Measurements from ENCODE around the gene DHRS7C.
A peak's percentile ranks its signal among the peaks of the same experiment; 100 is the strongest.

DHRS7C gene

GRCh38 chr17:9790889-9791876, at the start of gene DHRS7C:
Gene DHRS7C (minus strand): TSS chr17:9791592. CDS start chr17:9791284, 308 bp downstream.
- DNase-seq (ENCODE audit: low spot score), result no peak

DNA sequence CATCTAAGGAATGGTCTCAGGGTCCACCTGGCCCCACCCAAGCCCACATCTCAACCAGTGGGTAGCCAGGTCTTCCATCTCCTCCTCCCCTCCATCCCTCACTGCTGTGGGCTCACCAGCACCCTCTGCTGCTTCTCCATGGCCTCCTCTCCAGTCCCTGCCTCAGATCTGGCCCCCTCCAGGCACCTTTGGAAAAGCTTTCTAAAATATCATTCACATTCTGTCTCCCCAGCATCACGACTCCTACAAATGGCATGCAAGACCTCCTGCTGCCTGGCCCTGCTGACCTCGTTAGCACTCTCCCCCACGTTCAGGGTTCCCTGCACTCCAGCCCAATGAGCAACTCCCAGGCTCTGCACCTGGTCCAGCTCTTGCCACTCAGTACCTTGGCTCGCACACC, 48.0 kb upstream of the DHRS7C start:
- no peak for DNase-seq (ENCODE audit: low spot score)

GRCh38 chr17:9837551-9838471, 46.4 kb upstream of the DHRS7C start:
- DNase-seq (ENCODE audit: low spot score), result no peak

GRCh38 chr17:9833922-9834321, 42.5 kb upstream of the DHRS7C start:
- no peak for DNase-seq (ENCODE audit: low spot score)

DNA sequence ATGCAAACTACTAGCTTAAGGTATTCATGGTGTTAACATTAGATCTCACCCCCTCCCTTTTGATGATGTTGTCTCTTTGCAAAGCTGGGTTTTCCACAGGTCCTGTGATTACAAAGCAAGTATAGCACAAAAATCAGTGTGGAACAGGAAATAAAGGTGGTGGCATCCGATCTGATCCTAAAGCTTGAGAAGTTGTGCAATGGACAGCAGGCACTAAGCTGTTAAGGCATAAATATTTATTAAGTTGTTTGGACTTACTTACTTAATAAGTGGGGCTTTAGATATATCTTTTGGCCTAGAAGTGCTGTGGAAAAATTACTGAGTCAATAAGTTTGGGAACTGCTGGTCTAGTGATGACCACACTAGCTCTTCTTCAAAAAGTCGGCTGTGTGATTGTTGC, 39.3 kb upstream of the DHRS7C start:
- DNase-seq (ENCODE audit: low spot score), result no peak

GRCh38 chr17:9829343-9829742, 38.0 kb upstream of the DHRS7C start:
- DNase-seq (ENCODE audit: low spot score), result no peak

DNA sequence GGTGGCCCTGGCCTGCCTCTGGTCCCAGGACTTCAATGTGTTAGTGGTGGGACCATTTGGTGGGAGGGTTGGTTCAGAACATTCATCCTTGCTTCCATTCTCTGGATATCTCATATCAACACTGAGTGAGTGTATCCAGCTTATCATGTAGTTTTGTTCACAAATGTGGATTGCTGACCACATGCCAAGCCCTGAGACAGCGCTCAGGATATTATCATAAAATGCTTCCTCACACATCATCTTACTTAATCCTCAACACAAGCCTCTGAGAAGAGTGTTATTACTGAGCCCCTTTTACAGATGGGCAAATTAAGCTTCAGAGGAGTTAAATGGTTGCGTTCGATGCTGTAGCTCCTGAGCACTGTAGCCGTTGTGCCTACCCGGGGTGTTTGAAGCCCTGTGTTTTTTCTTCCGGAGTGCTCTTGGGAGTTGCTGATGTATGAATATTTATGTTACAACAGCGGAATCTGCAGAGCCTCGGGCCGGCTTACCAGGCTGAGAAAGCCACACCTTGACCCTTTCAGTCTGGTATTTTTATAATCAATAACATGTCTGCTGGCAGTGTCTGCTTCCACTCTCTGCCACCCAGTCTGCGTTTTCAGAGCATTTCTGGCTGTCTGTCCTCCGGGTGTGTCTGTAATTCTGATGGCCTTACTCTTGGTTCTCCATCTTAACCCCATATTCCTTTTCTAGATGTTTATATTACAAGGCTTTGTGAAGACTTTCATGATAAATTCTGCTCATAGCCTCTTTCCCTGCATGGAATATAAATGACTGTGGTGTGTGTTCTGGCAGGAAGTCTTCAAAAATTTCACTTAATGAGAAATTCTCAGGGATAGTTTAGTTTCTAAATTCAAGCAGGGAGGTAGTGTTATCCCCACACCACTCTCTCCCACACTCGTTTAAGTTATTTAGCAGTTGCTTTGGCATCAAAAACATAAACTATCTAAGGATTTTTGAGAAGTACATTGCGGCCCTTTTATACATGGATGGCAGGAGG, 37.2 kb upstream of the DHRS7C start:
- DNase-seq (ENCODE audit: low spot score), result no peak

- DNase-seq (ENCODE audit: low spot score), result no peak
Observed at GRCh38 chr17:9825641-9826150, 34.3 kb upstream of the DHRS7C start, which contains the start of gene GLP2R. Gene GLP2R (plus strand): TSS chr17:9825924. CDS start chr17:9826064, 140 bp downstream.

- DNase-seq (ENCODE audit: low spot score), result no peak
Observed at GRCh38 chr17:9824797-9825338, 33.5 kb upstream of the DHRS7C start.

GRCh38 chr17:9824094-9824493, 32.7 kb upstream of the DHRS7C start:
- DNase-seq (ENCODE audit: low spot score), result no peak

DNA sequence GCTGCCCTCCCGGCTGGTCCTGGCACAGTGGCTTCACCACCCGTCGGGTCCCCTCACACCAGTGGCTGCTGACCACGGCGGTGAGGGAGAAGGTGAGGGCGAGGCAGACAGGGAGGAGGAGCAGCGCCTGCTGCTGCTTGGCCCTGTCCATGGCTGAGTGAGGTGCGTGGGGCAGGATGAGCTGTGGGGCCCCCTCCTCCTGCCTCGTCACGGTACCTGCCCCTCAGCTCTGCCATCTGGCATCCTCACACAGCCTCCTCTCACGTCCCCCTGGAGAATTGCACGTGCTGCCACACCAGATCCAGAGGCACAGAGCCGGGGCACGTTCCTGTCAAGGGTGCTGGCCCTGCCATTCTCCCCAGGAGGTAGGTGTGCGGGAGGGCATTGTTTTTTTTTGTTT, 30.5 kb upstream of the DHRS7C start, which contains the start of gene GSG1L2:
TSS of gene GSG1L2 (minus strand) at position 159 of the 400 bp plus-strand sequence. CDS start at position 151, 8 bp downstream.
- DNase-seq (ENCODE audit: low spot score), result no peak

GRCh38 chr17:9820448-9820847, 29.1 kb upstream of the DHRS7C start:
- no peak for DNase-seq (ENCODE audit: low spot score)

DNA sequence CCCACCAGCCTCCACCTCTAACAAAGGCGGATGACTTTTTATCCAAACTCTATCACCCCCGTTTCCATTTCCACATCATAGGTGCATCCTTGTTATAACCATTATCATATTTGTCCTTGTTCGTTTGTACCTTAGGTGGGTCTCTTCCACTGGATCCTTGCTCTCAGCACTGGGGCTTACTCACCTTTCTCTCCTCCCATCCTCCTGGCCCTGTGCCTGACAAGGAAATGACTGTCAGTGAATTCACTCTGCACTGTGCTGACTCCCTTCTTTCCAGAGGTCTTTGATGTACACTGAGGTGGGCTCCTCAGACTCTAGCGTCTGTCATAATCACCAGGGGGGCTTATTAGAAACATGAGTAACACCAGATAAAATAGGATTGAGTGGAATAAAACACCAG, 27.4 kb upstream of the DHRS7C start:
- no peak for DNase-seq (ENCODE audit: low spot score)

DNA sequence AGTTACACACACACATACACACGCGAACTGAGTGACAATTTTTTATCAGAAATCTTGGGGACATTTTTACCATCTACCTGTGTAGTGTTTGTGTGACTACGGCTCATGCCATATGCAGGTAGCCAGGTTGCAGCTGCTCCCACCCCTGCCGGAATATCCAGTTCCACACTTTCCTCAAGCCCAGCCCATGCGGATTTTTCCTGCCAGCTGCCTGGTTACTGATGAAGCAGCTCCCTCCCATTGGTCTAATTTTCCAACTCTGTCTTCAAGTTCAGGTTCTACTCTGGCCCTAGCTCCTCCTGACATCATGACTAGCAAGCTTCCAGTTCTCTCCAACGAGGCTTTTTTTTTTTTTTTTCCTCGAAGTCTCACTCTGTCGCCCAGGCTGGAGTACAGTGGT, 25.7 kb upstream of the DHRS7C start:
- peak; percentile 22 for DNase-seq (ENCODE audit: low spot score)

GRCh38 chr17:9816472-9816871, 25.1 kb upstream of the DHRS7C start:
- no peak for DNase-seq (ENCODE audit: low spot score)

DNA sequence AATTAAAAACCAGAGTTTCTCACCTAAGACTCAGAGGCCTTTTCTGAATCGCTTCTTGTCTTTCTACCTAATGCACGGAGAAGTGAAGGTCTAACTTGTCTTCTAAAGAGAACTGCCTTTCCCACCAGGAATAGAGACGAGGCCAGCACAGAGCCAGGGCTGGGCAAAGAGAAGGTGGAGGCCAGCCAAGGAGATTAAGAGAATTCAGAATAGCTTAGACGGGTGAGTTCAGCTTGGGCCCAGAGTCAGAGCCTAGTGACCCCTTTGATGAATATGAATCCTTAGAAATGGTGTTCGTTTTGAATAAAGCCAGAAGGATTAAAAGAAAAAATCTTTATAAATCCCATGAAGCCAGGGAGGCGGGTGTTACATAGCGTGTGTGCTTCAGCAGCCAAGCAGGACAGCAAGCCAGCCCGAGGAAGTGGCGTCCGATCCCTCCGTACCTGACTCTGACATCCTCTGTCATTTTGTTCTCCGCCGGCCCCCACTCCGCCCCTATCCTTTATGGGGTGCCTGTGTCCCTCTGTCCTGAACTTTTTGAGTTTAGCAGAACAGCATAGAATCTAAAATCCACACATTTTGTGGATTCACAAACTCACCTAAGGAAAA, 23.0 kb upstream of the DHRS7C start:
- no peak for DNase-seq (ENCODE audit: low spot score)

DNA sequence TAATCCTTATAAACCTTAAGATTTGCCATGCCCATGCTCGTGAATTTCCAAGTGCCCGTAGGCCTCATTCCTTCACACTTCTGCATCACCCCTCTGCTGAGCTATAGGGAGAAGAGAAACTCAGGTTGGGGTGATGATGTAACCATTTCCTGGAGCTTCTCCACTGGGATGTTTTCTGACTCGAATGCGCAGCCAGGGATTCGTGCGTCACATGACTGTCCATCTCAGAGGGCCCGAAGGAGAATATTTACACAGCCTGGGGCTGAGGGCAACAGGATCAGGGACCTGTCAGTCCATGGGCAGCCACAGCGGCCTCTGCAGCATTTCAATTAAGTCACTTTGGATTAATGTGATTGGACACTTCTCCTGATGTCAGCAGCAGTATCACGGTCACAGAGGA, 21.8 kb upstream of the DHRS7C start:
- no peak for DNase-seq (ENCODE audit: low spot score)

GRCh38 chr17:9811537-9811936, 20.1 kb upstream of the DHRS7C start:
- DNase-seq (ENCODE audit: low spot score), result no peak

GRCh38 chr17:9811086-9811485, 19.7 kb upstream of the DHRS7C start:
- DNase-seq (ENCODE audit: low spot score), result no peak

All from HuH-7.5 (cell line).